OCI-LY7 (cell line): ENCODE results near the gene DIP2C. TPM values are rescaled to one million over a fixed set of nuclear protein-coding genes. Genes with fewer than 3 reads are reported as not detected.

Source experiments
- BruUV-seq: library from RNA; stranded (reverse); fragments of 400-500 nt; replicated peaks from 2 replicates; lab custom pipeline; 2021; lab: Mats Ljungman, UMichigan
- CTCF ChIA-PET: fragments of 300-600 bp; sonication (Branson Sonifier 250); formaldehyde crosslinking; loops from one replicate; lab custom pipeline; 2022; ENCODE audit warnings: antibody characterized with exemption; ENCODE audit not compliant: unreplicated experiment; lab: Charles Lee
- POLR2A ChIA-PET: fragments of 300-600 bp; sonication (Branson Sonifier 250); formaldehyde crosslinking; loops from one replicate; lab custom pipeline; 2022; ENCODE audit warnings: antibody characterized with exemption; lab: Charles Lee
- DNase-seq: peaks from one replicate; pipeline ENCODE4 v3.0.0-alpha.2; 2015; ENCODE audit warnings: low spot score
- H2AFZ ChIP-seq: fragments of 200-600 bp; sonication (generic), shearing (Covaris generic); 2 replicates; pipeline ENCODE4 v1.6.1; 2014; ENCODE audit warnings: mild to moderate bottlenecking, antibody characterized with exemption, low read length, moderate library complexity
- H3K27ac ChIP-seq: fragments of 200-600 bp; sonication (generic); 2 replicates; pipeline ENCODE4 v1.5.1; 2014; ENCODE audit warnings: mixed run types, low read depth, mild to moderate bottlenecking, moderate library complexity, low read length, inconsistent platforms; ENCODE audit not compliant: poor library complexity, severe bottlenecking
- H3K36me3 ChIP-seq: fragments of 200-600 bp; sonication (generic); 2 replicates; pipeline ENCODE4 v1.6.1; 2014; ENCODE audit warnings: mild to moderate bottlenecking, antibody characterized with exemption, low read length, moderate library complexity, mixed read lengths; ENCODE audit not compliant: insufficient read depth
- H3K4me1 ChIP-seq: fragments of 200-600 bp; sonication (generic); 2 replicates; pipeline ENCODE4 v1.5.1; 2014; ENCODE audit warnings: mild to moderate bottlenecking, low read length; ENCODE audit not compliant: insufficient read depth, poor library complexity, severe bottlenecking
- H3K4me2 ChIP-seq: fragments of 200-600 bp; sonication (generic); 2 replicates; pipeline ENCODE4 v1.6.1; 2014; ENCODE audit warnings: mild to moderate bottlenecking, low read length
- H3K4me3 ChIP-seq: fragments of 200-600 bp; sonication (generic); 2 replicates; pipeline ENCODE4 v1.5.1; 2014; ENCODE audit warnings: mild to moderate bottlenecking, low read depth, low read length; ENCODE audit not compliant: poor library complexity, severe bottlenecking
- H3K79me2 ChIP-seq: fragments of 200-600 bp; sonication (generic); 2 replicates; pipeline ENCODE4 v1.6.1; 2016; ENCODE audit warnings: low read depth, mild to moderate bottlenecking, low read length, moderate library complexity, mixed read lengths; ENCODE audit not compliant: insufficient read depth
- H3K9me2 ChIP-seq: fragments of 200-600 bp; sonication (generic); 2 replicates; pipeline ENCODE4 v1.6.1; 2016; ENCODE audit warnings: mild to moderate bottlenecking, low read length, mixed read lengths; ENCODE audit not compliant: insufficient read depth
- H3K9me3 ChIP-seq: fragments of 200-600 bp; sonication (generic); 2 replicates; pipeline ENCODE4 v1.6.1; 2014; ENCODE audit warnings: mild to moderate bottlenecking, mixed run types, low read length, mixed read lengths
- H4K20me1 ChIP-seq: fragments of 200-600 bp; sonication (generic); 2 replicates; pipeline ENCODE4 v1.6.1; 2014; ENCODE audit warnings: mild to moderate bottlenecking, antibody characterized with exemption, low read length, moderate library complexity, mixed read lengths; ENCODE audit not compliant: insufficient read depth
- EZH2phosphoT487 ChIP-seq: fragments of 200-600 bp; sonication (generic); IDR thresholded peaks from 2 replicates; pipeline ENCODE4 v1.6.1; 2018; ENCODE audit warnings: low read depth, borderline replicate concordance, mild to moderate bottlenecking, mixed run types, antibody characterized with exemption, low read length, moderate library complexity, mixed read lengths
- intact Hi-C: fragments of 100-400 bp; cut with micrococcal nuclease; formaldehyde crosslinking; loops from one replicate; pipeline ENCODE4 v1.10.0; 2022; ENCODE audit not compliant: unreplicated experiment
- total RNA-seq, 2 experiments: library from RNA; depleted of rRNA in 1 of 2; stranded (reverse); fragments of >200 nt in 1 of 2; shearing (Covaris generic) in 1 of 2; gene quantifications; 2 replicates each; pipeline ENCODE4 v1.2.3, GENCODE V29; 2014 to 2022
- TF ChIP-seq, protein P1 (sequence below): fragments of 200-600 bp; sonication (generic); conservative IDR thresholded peaks from 2 replicates; pipeline ENCODE4 v1.5.1; 2014; ENCODE audit warnings: mild to moderate bottlenecking, antibody characterized with exemption, low read length, moderate library complexity, mixed read lengths

The DIP2C gene
- total RNA-seq, 2 experiments from 2014 or later, result 10.9 to 29.5 TPM

DNA sequence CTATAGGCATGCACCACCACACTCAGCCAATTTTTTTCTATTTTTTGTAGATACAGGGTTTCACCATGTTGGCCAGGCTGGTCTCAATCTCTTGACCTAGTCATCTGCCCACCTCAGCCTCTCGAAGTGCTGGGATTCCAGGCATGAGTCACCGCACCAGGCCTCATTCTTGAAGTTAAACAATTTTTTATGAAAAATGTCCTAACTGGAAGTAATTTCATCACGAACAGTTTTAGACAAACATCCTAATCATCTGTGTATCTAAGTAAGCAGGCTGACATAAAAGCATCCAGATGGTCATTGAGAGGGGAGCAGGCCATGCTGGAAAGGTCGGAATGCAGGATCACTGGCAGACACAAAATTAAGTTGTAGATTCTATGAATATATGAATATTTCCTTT lies 285.1 kb downstream of the DIP2C start:
- no peaks in the 10 kb centered on the region for H4K20me1 ChIP-seq
- no peak for TF ChIP-seq EZH2phosphoT487
- TF ChIP-seq, protein P1, sequence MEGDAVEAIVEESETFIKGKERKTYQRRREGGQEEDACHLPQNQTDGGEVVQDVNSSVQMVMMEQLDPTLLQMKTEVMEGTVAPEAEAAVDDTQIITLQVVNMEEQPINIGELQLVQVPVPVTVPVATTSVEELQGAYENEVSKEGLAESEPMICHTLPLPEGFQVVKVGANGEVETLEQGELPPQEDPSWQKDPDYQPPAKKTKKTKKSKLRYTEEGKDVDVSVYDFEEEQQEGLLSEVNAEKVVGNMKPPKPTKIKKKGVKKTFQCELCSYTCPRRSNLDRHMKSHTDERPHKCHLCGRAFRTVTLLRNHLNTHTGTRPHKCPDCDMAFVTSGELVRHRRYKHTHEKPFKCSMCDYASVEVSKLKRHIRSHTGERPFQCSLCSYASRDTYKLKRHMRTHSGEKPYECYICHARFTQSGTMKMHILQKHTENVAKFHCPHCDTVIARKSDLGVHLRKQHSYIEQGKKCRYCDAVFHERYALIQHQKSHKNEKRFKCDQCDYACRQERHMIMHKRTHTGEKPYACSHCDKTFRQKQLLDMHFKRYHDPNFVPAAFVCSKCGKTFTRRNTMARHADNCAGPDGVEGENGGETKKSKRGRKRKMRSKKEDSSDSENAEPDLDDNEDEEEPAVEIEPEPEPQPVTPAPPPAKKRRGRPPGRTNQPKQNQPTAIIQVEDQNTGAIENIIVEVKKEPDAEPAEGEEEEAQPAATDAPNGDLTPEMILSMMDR, result no peak
- ChIA-PET POLR2A (interaction anchor here (0.6 kb wide), 1 partner anchor 122 kb away, joined by 4 read pairs; no protein-coding TSS in a partner anchor), CTCF (no interaction called here)
- no peak overlapping the region for H2AFZ ChIP-seq
- no peaks in the 10 kb centered on the region for H3K9me3 ChIP-seq
- intact Hi-C loops, result no loop called here
- DNase-seq, result no peak
- H3K36me3 ChIP-seq, result peaks cover 47% of the 10 kb centered on the region
- H3K27ac ChIP-seq, result no peak overlapping the region
- H3K9me2 ChIP-seq, result no peaks in the 10 kb centered on the region
- no peaks in the 10 kb centered on the region for H3K4me1 ChIP-seq
- no peaks in the 10 kb centered on the region for H3K79me2 ChIP-seq
- H3K4me3 ChIP-seq, result no peak overlapping the region
- H3K4me2 ChIP-seq, result no peak overlapping the region
- BruUV-seq, result no TSS peak

DNA sequence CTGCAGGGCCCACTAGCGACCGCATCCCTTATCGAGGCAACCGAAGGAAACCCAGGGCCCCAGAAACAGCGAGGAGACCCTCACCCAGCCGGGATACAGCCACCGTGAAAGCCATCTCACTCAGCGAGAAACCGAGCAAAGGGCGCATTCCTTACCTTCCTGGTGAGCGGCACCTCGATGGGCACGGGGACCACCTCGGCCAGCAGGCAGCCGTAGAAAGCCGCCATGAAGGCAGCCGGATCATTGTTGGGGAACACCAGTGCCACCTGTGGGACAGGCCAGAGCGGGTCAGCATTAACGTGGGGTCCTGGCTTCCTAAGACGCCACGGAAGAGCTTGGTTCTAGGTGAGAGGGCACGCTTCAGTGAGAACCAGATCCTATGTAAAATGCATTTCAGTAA lies 290.5 kb downstream of the DIP2C start:
- BruUV-seq, result no TSS peak
- no peaks in the 10 kb centered on the region for H4K20me1 ChIP-seq
- intact Hi-C loops, result loop anchor here (10.0 kb wide), 1 partner anchor 136 kb away; no protein-coding TSS in a partner anchor
- ChIA-PET POLR2A (interaction anchor here (0.9 to 1.1 kb wide), 2 partner anchors 9 to 11 kb away, joined by 3 read pairs; no protein-coding TSS in a partner anchor), CTCF (no interaction called here)
- H2AFZ ChIP-seq, result no peak overlapping the region
- H3K4me2 ChIP-seq, result no peak overlapping the region
- peaks cover 14% of the 10 kb centered on the region for H3K4me1 ChIP-seq
- no peaks in the 10 kb centered on the region for H3K9me3 ChIP-seq
- H3K4me3 ChIP-seq, result no peak overlapping the region
- H3K9me2 ChIP-seq, result no peaks in the 10 kb centered on the region
- no peaks in the 10 kb centered on the region for H3K79me2 ChIP-seq
- TF ChIP-seq EZH2phosphoT487, result no peak
- TF ChIP-seq, protein P1, result no peak
- no peak for DNase-seq
- H3K27ac ChIP-seq, result no peak overlapping the region
- H3K36me3 ChIP-seq, result 0 out of 2 replicates have a peak, but pooled peaks cover 9% of the 10 kb centered on the region

DNA sequence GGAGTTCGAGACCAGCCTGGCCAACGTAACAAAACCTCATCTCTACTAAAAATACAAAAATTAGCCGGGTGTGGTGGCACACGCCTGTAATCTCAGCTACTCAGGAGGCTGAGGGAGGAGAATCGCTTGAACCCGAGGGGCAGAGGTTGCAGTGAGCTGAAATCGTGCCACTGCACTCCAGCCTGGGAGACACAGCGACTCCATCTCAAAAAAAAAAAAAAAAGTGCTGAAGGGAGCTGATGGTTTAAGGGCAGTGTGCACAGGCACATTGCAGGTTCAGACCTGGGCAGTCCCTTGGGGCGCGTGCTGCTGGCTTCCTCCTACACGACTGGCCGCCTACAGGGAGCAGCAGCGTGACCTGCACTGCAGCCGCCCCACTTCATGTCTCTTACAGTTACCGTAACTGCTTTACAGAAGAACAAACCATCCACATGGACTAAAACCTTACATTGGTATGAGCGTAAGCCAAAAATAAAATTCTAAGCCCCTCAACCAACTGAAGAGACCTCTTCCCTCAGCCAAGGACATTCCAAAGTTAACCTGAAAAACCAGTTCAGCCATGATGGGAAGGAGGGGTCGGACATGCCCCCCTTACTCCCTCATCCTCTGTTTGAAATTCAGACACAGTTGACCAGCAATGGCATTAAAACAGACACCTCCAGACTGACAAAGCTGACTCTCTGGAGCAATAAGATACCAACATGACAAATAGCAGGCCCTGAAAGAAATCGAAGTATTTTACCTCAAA lies 292.0 kb downstream of the DIP2C start:
- no peak for DNase-seq
- Histone ChIP-seq H3K27ac (no peak overlapping the region), H3K9me2 (no peaks in the 10 kb centered on the region), H4K20me1 (no peaks in the 10 kb centered on the region), H3K4me3 (no peak overlapping the region), H3K9me3 (no peaks in the 10 kb centered on the region), H2AFZ (no peak overlapping the region), H3K79me2 (no peaks in the 10 kb centered on the region), H3K4me1 (peaks cover 14% of the 10 kb centered on the region), H3K4me2 (no peak overlapping the region), H3K36me3 (0 out of 2 replicates have a peak, but pooled peaks cover 9% of the 10 kb centered on the region)
- intact Hi-C loops, result loop anchor here (10.0 kb wide), 1 partner anchor 137 kb away; no protein-coding TSS in a partner anchor
- ChIA-PET POLR2A (interaction anchor here (0.6 kb wide), 1 partner anchor 388 kb away, joined by 5 read pairs; no protein-coding TSS in a partner anchor), CTCF (no interaction called here)
- no peak for TF ChIP-seq EZH2phosphoT487
- TF ChIP-seq, protein P1, result no peak
- BruUV-seq, result no TSS peak
